ENCODE data around the gene AP3B1.

- no peak for TF ChIP-seq CTCF (IDR thresholded peaks at IDR 0.05; ENCODE audit: low read depth, low read length)
- no peak for TF ChIP-seq EZH2phosphoT487 (IDR thresholded peaks at IDR 0.05; ENCODE audit: low read depth)
Observed at GRCh38 chr5:77973253-77973609, 321.3 kb downstream of the AP3B1 start.

Data from OCI-LY3 (cell line).